ENCODE results near the gene USP40.

USP40 gene

DNA sequence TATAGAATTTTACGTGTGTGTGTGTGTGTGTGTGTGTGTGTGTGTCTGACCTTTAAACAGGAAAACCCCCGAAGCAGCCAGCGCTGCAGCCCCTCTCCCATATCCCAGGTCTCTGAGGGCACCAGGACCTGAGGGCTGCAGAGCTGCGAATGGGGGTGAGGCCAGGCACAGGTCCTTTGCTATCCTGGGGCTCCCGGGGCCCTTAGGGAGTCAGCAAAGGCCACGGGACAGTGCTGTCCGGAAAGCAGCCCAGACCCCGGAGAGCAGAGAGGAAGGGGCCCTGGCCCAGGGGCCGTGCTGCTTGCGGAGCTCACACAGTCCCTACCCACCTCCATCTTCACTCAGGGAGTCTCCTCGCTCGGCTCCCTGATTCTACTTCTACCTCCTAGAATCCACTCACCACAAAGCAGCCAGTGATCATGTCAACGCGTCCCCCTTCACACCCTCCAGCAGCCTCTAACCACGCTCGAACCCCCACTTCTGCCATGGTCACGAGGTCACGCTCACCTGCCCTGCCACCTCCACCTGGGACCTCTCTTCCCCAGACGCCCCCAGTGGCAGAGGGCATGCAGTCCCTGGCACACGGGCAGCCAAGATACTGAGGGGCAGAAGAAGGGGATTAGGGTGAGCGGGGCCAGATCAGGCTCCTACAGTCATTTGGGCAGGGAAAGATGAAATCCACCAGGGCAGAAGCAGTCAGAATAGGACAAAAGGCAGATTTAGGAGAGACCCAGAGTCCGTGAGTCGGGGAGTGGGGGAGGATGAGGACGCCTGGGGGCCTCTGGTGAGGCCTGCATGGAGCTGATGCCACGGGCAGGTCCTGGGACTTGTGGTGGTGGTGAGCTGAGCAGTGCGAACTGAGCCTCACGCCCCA is 86.7 kb downstream of the USP40 start:
- DNase-seq: no peak

GRCh38 chr2:233477548-233478433 is 88.8 kb downstream of the USP40 start:
- DNase-seq: no peak

DNA sequence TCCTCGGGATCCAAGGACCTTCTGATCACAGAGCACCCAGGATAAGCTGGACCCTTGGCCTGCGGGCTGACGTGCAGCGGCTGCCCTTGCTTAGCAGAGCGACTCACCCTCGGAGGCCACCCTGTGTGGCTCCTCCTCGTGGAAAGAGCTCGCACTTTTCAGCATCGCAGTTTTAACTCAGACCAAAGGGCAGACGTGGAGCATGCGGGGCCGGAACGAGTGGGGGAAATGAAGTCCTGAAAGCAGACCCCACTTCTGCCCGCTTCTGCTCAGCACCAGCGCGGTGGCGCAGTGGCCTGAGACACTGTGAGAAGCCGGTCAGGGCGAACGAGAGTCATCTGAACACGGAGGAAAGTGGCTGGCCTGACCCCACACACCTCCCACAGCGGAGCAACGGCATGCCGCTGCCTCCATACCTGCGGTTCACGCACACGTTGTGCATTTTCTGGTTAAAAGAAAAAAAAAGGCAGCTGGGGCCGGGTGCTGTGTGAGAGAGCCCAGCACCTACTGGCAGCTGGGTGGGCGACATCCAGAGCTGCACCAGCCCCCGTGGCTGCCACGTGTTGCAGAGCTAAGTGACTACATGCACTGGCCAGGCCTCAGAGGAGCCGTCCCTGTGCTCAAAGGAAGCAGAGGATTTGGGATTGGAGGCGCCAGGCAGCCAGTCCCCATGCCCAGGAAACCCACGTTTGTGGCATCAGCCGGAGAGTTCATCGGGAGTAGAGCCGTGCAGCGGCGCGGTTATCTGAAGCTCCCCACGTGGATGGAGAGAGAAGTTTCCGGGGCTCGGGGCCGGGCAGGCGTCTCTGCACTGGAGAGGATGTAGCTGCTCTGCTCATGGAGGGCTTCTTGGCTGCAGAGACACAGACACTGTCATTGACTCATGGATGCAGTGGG is 89.7 kb downstream of the USP40 start:
- DNase-seq: no peak

GRCh38 chr2:233476063-233476410 is 90.5 kb downstream of the USP40 start:
- no peak for DNase-seq

GRCh38 chr2:233474308-233475160 is 92.0 kb downstream of the USP40 start:
- DNase-seq: no peak

DNA sequence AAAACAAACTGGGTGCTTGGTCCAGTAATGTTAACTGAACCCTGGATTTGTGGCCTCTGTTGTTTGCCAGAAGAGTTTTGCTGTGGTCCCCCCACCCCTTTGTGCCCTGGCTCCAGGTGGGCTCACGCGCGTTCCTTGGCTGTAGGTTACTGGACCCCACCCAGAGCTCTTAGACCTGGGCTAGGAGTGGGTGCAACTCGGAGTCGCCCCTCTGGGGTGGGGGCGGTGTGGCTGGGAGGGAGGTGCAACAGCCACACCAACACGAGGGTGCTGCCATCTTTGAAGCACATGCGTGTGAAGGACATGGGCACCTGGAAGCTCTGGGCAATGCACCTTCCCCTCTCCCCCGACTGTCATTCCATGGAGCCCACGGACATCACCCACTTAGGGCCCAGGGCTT is 92.7 kb downstream of the USP40 start:
- DNase-seq: no peak

- DNase-seq: no peak
These were observed 93.2 kb downstream of the USP40 start for GRCh38 chr2:233473386-233473791.

GRCh38 chr2:233471291-233472035 is 95.1 kb downstream of the USP40 start:
- no peak for DNase-seq

DNA sequence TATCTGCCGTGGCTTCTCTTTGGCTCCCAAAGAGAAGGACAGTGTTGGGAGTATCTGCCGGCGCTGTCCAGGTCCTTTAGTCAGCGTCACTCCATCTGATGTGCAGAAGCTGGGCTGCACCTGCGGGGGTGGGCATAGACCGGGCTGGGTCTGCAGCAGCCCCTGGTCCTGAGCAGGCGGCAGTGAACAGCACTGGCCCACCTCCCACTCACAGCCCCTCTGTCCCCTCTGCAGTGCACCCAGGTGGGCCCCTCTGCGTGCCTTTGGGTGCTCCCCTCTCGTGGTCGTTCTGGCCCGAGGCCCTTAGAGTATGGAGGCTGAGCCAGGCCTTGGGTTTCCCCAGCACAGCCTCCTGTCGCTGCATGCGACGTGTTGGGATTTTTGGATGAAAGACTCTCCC is 95.7 kb downstream of the USP40 start:
- DNase-seq: no peak

DNA sequence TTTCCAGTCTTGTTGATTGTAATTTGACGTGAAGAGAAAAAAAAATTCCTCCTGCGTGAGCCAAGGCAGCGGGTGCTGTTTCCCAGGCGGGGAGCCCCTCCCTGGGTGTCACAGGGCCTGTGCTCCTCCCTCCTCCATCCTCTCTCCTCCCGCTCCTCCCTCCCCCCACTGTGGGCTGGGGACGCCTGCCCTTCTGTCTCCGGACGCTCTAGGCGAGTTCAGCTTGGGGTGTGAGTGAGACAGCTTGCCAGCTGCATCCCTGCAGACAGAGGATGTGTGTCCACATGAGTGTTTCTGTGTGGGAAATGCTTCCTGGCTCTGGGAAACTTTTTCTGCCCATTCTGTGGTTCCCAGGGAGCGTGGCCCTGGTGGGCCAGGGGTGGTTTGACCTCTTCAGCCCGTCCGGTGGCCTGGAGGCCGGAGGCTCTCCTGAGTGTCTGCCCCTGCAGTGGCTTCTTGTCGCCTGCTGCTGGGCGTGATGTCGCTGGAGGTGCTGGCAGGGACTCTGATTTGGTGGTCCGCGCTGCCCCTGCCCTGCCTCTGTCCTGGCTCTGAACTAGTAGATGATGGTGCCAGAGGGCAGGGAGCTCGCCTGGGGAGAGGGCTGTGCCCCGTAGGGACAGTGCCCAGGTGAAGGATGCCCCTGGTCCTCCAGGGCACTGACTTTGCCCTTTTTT is 96.4 kb downstream of the USP40 start:
- peak in 52 of 56 donors; percentile 37 to 91 (median 75) for DNase-seq

- DNase-seq: peak in 36 of 56 donors; percentile 24 to 91 (median 68)
These were observed 97.1 kb downstream of the USP40 start for GRCh38 chr2:233469261-233470010.

GRCh38 chr2:233468741-233469110 is 97.9 kb downstream of the USP40 start:
- no peak for DNase-seq

DNA sequence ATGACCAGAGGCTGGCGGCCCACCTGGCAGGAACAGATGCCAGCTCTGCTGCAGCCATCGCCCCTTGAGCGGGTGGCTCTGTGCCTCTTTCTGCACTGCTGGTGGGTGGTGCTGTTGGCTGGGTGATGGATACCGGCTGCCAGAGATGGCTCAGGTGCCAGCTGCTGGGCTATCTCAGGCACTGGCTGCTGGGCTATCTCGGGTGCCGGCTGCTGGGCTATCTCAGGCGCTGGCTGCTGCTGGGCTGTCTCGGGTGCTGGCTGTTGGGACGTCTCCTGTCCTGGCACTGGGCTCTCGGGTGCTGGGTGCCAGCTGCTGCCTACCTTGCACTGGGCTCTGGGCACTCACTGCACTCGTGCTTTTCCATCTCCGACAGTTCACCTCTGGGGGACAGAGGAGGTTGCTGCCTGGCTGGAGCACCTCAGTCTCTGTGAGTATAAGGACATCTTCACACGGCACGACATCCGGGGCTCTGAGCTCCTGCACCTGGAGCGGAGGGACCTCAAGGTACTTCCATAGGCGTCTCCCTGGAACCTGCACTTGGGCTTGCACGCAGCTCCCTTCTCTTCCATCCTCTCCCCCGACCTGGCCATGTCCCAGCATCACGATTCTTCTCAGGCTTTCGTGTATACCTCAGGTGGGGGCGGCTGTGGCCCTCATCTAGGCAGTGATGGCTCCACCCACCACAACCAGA is 98.4 kb downstream of the USP40 start:
- DNase-seq: no peak

DNA sequence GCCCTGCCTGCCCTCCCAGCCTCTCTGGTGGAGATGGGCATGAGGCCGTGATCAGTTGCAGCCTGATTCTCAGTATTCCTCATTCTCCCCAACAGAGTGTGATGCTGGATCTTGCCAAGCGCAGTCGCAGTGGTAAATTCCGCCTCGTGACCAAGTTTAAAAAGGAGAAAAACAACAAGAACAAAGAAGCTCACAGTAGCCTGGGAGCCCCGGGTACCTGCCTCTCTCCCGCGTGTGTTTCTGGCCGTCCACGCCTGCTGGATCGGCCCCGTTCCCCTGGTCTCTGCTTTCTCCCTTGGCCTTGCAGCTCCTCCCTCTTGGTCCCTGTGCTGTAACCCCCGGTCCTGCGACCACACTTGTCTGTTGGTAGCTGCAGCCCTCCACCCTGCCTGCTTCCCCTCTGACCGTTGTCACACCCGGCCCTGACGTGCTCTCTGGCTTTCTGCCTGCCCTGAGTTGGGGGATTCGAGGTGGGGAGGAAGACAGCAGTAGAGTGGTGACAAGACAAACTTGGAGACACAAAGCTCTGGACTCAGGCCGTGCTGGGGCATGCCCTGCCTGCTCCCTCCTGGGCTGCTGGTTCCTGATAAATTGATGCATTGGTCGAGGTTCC is 99.5 kb downstream of the USP40 start:
- DNase-seq: peak in 15 of 56 donors; percentile 14 to 65 (median 35)

GRCh38 chr2:233464531-233465240 is 101.9 kb downstream of the USP40 start:
- DNase-seq: no peak

DNA sequence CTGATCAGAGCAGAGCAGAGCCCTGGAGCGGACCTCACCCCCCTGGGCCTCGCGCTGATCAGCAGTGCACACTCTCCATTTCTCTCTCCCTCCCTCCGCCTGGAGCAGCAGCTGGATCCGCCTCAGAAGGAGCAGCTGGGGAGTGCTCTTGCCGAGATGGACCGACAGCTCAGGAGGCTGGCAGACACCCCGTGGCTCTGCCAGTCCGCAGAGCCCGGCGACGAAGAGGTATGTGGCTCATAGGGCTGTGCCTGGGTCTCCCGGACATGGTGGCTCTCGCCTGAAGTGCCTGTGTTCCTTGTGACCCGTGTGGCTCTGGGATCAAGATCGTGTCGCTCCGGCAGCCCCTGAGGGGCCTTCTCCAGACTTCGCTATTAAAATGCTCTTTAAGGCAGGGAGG is 102.5 kb downstream of the USP40 start:
- DNase-seq: no peak

- DNase-seq: no peak
These were observed 103.0 kb downstream of the USP40 start for GRCh38 chr2:233463586-233463985.
